HepG2 (cell line): ENCODE results near the gene FAM181A. TPM values are rescaled to one million over a fixed set of nuclear protein-coding genes. Genes with fewer than 3 reads are reported as not detected.

ENCODE experiments used
- ATAC-seq: fragments of 200-7000 bp; cut with Tn5 transposase; 3 replicates; pipeline ENCODE4 v1.9.1; 2020; ENCODE audit warnings: mild to moderate bottlenecking, moderate library complexity
- BruUV-seq: library from RNA; stranded (reverse); fragments of 400-500 nt; replicated peaks from 2 replicates; lab custom pipeline; 2021; lab: Mats Ljungman, UMichigan
- CTCF ChIA-PET: fragments of 300-600 bp; formaldehyde crosslinking; extraction: SDS; loops from one replicate; lab custom pipeline; 2021; ENCODE audit warnings: low total read pairs, inconsistent platforms, low intra/inter-chr PET ratio; lab: Yijun Ruan, JAX
- POLR2A ChIA-PET: fragments of 350-600 bp; sonication (Branson Sonifier 250); formaldehyde crosslinking; loops from one replicate; lab custom pipeline; 2020; ENCODE audit warnings: antibody characterized with exemption, inconsistent platforms; lab: Yijun Ruan, JAX
- DNase-seq: peaks from one replicate; pipeline ENCODE4 v3.0.0-alpha.2; 2015; ENCODE audit warnings: low spot score
- FAIRE-seq: peaks from 3 replicates; lab custom pipeline; 2011; peaks lifted over from hg19 to GRCh38; lab: Jason Lieb, UNC
- H2AFZ ChIP-seq: one replicate; pipeline ENCODE4 v1.6.1; 2011; ENCODE audit warnings: low read length, inconsistent platforms
- H3K27ac ChIP-seq: fragments of 300-600 bp; 3 replicates; pipeline ENCODE4 v1.8.0; 2011; ENCODE audit warnings: mixed run types, mild to moderate bottlenecking, mixed read lengths, low read length, inconsistent platforms; ENCODE audit not compliant: insufficient read depth; ENCODE audit errors: extremely low read length
- H3K27me3 ChIP-seq, 2 experiments: fragments of 200-600 bp in 1 of 2; 2 replicates in 1 of 2; 3 replicates in 1 of 2; pipeline versions ENCODE4 v1.6.0 to v1.8.0; 2011; ENCODE audit warnings: low read length in 2 of 2, mild to moderate bottlenecking in 2 of 2, moderate library complexity in 2 of 2, inconsistent platforms in 1 of 2; ENCODE audit not compliant: insufficient read depth in 2 of 2, control insufficient read depth in 1 of 2
- H3K36me3 ChIP-seq, 2 experiments: fragments of 200-600 bp in 1 of 2; replicated peaks in 1 of 2; 2 replicates in 1 of 2; 3 replicates in 1 of 2; pipeline versions ENCODE4 v1.5.1 to v1.8.0; 2011; ENCODE audit warnings: low read length in 2 of 2, inconsistent platforms in 1 of 2; ENCODE audit not compliant: insufficient read depth in 2 of 2, control insufficient read depth in 1 of 2
- H3K4me1 ChIP-seq: 2 replicates; pipeline ENCODE4 v1.5.1; 2012; ENCODE audit warnings: low read length, inconsistent platforms; ENCODE audit not compliant: insufficient read depth
- H3K4me2 ChIP-seq: 2 replicates; pipeline ENCODE4 v1.6.0; 2011; ENCODE audit warnings: low read depth, low read length, inconsistent platforms
- H3K4me3 ChIP-seq, 3 experiments: fragments of 200-600 bp in 1 of 3; sonication (generic), shearing (Covaris generic) in 1 of 3; replicated peaks in 1 of 3; 2 replicates each; pipeline ENCODE4 v1.5.1; 2011 to 2016; ENCODE audit warnings: low read length in 3 of 3, inconsistent platforms in 2 of 3, low read depth in 2 of 3, mild to moderate bottlenecking in 2 of 3, control low read depth in 1 of 3, mixed read lengths in 1 of 3; ENCODE audit not compliant: insufficient read depth in 1 of 3
- H3K79me2 ChIP-seq: one replicate; pipeline ENCODE4 v1.6.1; 2011; ENCODE audit warnings: low read length, inconsistent platforms; ENCODE audit not compliant: insufficient read depth
- H3K9ac ChIP-seq: 2 replicates; pipeline ENCODE4 v1.6.0; 2011; ENCODE audit warnings: mild to moderate bottlenecking, low read depth, low read length, inconsistent platforms; ENCODE audit not compliant: insufficient read depth
- H3K9me3 ChIP-seq: 2 replicates; pipeline ENCODE4 v1.5.1; 2012; ENCODE audit warnings: mild to moderate bottlenecking, low read length
- H4K20me1 ChIP-seq: 2 replicates; pipeline ENCODE4 v1.6.0; 2011; ENCODE audit warnings: inconsistent platforms, mild to moderate bottlenecking, low read length, moderate library complexity; ENCODE audit not compliant: insufficient read depth
- AFF4 ChIP-seq: sonication (generic); formaldehyde crosslinking; IDR thresholded peaks from 2 replicates; pipeline ENCODE4 v1.4.0; 2020; ENCODE audit warnings: missing genetic modification reagents
- NR3C1 ChIP-seq: sonication (generic); formaldehyde crosslinking; IDR thresholded peaks from 2 replicates; pipeline ENCODE4 v1.4.0; 2020; ENCODE audit warnings: missing genetic modification reagents
- SAP130 ChIP-seq: IDR thresholded peaks from 2 replicates; pipeline ENCODE4 v1.6.1; 2016; ENCODE audit warnings: low read depth
- ZMYM2 ChIP-seq: sonication (generic); formaldehyde crosslinking; IDR thresholded peaks from 2 replicates; pipeline ENCODE4 v1.8.0; 2022; ENCODE audit warnings: mild to moderate bottlenecking, missing genetic modification reagents
- ZNF234 ChIP-seq: sonication (generic); formaldehyde crosslinking; conservative IDR thresholded peaks from 2 replicates; pipeline ENCODE4 v1.5.1; 2020; ENCODE audit warnings: mild to moderate bottlenecking, missing genetic modification reagents
- ZNF768 ChIP-seq: sonication (generic); formaldehyde crosslinking; IDR thresholded peaks from 2 replicates; pipeline ENCODE4 v1.4.0; 2020; ENCODE audit warnings: missing genetic modification reagents
- ZNF781 ChIP-seq: sonication (generic); formaldehyde crosslinking; IDR thresholded peaks from 2 replicates; pipeline ENCODE4 v1.5.1; 2020; ENCODE audit warnings: borderline replicate concordance, mild to moderate bottlenecking, missing genetic modification reagents; ENCODE audit errors: not compliant biosample characterization
- ZSCAN12 ChIP-seq: sonication (generic); formaldehyde crosslinking; IDR thresholded peaks from 2 replicates; pipeline ENCODE4 v1.9.0; 2021; ENCODE audit warnings: mild to moderate bottlenecking, missing genetic modification reagents
- WGBS: methylation state at CpG from one replicate; pipeline ENCODE4 v1.1.6; 2017; ENCODE audit warnings: low lambda C conversion rate; 5-methylcytosine and 5-hydroxymethylcytosine counted together
- in situ Hi-C: cut with HindIII; loops from 2 replicates; pipeline ENCODE4 v1.10.0; 2017; ENCODE audit warnings: low pct_unique_long_range_greater_than_20kb; ENCODE audit not compliant: extremely low pct_ligation_motif_present
- intact Hi-C: fragments of 100-400 bp; cut with micrococcal nuclease; formaldehyde crosslinking; loops from one replicate; pipeline ENCODE4 v1.10.0; 2022; ENCODE audit not compliant: unreplicated experiment
- polyA plus RNA-seq, 8 experiments: library from polyadenylated mRNA; depleted of rRNA in 3 of 8; stranded (reverse) in 7 of 8; unstranded in 1 of 8; fragments of >200 nt; fragmentation: Illumina TruSeq in 4 of 8; extraction: Trizol in 4 of 8; gene quantifications; 2 replicates each; pipeline versions ENCODE4 v1.2.1 to v1.2.3, GENCODE V29; 2011 to 2016; ENCODE audit warnings: low read depth in 4 of 8, missing spikeins in 1 of 8, mixed read lengths in 1 of 8; ENCODE audit not compliant: insufficient read depth in 1 of 8
- total RNA-seq, 5 experiments: library from RNA; depleted of rRNA; stranded (reverse); fragments of >200 nt; fragmentation: Illumina TruSeq; extraction: Trizol; gene quantifications; 2 replicates each; pipeline ENCODE4 v1.2.3, GENCODE V29; 2016; ENCODE audit warnings: low read depth in 1 of 5
- TF ChIP-seq, protein P1 (sequence below): sonication (generic); formaldehyde crosslinking; IDR thresholded peaks from 2 replicates; pipeline ENCODE4 v1.4.0; 2020; ENCODE audit warnings: missing genetic modification reagents

The FAM181A gene
- total and polyA plus RNA-seq, 2 of the 13 experiments (the other 11 are each of a cell fraction or from before 2014, with no cell fraction given): 1.1 to 1.5 TPM

DNA sequence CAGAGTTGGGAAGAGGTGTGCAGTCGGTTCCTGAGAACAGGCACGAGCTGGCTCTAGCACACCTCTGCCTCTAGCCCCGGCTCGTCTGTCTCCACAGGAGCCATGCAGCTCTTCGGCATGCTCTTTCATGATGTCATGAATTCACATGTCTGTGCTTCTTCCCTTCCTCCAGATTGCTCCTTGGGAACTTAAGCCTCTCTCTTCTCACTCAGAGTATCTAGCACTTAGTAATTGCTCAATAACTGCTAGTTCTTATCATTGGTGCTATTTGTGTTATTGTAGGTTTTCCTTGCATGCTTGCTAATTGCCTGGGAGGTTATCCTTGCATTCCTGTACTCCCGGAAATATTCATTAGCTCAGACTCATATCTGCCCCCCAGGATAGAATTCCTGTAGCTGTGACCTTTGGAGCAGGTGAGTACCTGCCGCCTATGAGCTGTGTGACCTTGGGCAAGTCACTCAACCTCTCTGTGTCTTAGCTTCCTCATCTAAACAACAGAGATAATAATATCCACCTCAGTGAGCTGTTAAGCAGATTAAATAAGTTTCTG is 19.5 kb downstream of the FAM181A start (continued):
- no peak for TF ChIP-seq ZMYM2 (CRISPR knock-in tag)
- TF ChIP-seq ZNF781 (CRISPR knock-in tag): no peak
- peak; percentile 87; the same call in 1 of the 2 replicates for TF ChIP-seq ZNF768 (CRISPR knock-in tag)

DNA sequence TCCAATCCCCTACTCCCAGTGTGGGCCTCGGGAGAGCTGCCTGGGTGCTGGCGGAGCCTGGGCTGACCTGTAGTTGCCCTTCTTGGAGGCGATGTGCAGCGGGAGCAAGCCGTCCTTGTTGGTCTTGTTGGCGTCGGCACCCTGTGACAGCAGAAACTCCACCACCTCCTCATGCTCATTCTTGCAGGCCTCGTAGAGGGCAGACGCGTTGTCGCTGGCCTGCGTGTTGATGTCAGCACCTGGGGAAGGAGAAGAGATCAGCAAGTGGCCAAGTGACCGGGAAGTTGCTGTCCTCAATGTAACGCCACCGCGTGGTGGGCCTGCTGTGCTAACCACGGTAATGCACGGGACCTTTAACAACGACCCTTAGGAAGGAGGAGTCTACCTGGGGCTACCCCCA is 20.1 kb downstream of the FAM181A start:
- BruUV-seq: no TSS peak
- DNase-seq (no peak), ATAC-seq (no peak), FAIRE-seq (no peak)
- no peak for TF ChIP-seq ZNF234 (CRISPR knock-in tag)
- TF ChIP-seq, protein P1, sequence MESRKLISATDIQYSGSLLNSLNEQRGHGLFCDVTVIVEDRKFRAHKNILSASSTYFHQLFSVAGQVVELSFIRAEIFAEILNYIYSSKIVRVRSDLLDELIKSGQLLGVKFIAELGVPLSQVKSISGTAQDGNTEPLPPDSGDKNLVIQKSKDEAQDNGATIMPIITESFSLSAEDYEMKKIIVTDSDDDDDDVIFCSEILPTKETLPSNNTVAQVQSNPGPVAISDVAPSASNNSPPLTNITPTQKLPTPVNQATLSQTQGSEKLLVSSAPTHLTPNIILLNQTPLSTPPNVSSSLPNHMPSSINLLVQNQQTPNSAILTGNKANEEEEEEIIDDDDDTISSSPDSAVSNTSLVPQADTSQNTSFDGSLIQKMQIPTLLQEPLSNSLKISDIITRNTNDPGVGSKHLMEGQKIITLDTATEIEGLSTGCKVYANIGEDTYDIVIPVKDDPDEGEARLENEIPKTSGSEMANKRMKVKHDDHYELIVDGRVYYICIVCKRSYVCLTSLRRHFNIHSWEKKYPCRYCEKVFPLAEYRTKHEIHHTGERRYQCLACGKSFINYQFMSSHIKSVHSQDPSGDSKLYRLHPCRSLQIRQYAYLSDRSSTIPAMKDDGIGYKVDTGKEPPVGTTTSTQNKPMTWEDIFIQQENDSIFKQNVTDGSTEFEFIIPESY (CRISPR knock-in tag): peak; percentile 12; the same call in 1 of the 2 replicates
- no peak for TF ChIP-seq NR3C1
- TF ChIP-seq SAP130 (CRISPR knock-in tag): no peak
- TF ChIP-seq AFF4 (CRISPR knock-in tag): no peak
- TF ChIP-seq ZSCAN12 (CRISPR knock-in tag): no peak
- in situ Hi-C loops: no loop called here
- no peaks in the 10 kb centered on the region for H3K36me3 ChIP-seq
- POLR2A ChIA-PET: interaction anchor here (1.7 to 3.0 kb wide), 2 partner anchors 12 kb away, joined by 7 to 30 read pairs; no protein-coding TSS in a partner anchor
- no peak overlapping the region for H2AFZ ChIP-seq
- H3K4me1 ChIP-seq: peaks cover 43% of the 10 kb centered on the region
- H3K27me3 ChIP-seq: no peaks in the 10 kb centered on the region; a peak in 2 of 5 replicates
- WGBS: 83% methylated on average over 15 of the region's 19 CpGs
- H3K4me3 ChIP-seq: no peak overlapping the region
- no peaks in the 10 kb centered on the region for H4K20me1 ChIP-seq
- no peaks in the 10 kb centered on the region for H3K79me2 ChIP-seq
- H3K9me3 ChIP-seq: no peaks in the 10 kb centered on the region
- intact Hi-C loops: loop anchor here (2.0 kb wide), 1 partner anchor 58 kb away; no protein-coding TSS in a partner anchor
- no peak overlapping the region for H3K9ac ChIP-seq
- no peak overlapping the region for H3K4me2 ChIP-seq
- CTCF ChIA-PET: no interaction called here
- H3K27ac ChIP-seq: no peak overlapping the region
